ENCODE results near the gene PPP2CA. TPM values are rescaled to one million over a fixed set of nuclear protein-coding genes. Genes with fewer than 3 reads are reported as not detected.
A peak's percentile ranks its signal among the peaks of the same experiment; 100 is the strongest.

The PPP2CA gene
- total RNA-seq, 1 experiment from 2014 or later, result 178 TPM

DNA sequence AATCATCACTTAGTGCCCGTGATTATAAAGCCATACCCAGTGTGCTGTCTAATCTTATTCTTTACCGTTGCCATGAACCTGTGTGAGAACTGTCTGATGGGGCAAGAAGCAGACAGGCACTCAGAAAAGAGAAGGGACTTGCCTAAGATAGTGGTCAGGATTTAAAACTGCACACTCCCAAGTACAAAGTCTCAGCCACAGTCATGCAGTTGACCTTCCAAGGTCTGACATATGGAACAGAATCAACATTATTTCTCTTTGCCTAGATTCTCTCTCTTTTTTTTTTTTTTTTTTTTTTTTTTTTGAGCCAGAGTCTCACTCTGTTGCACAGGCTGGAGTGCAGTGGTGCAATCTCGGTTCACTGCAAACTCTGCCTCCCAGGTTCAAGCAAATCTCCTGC is 1.9 kb upstream of the PPP2CA start:
- ChIA-PET POLR2A (interaction anchor here (0.9 to 1.0 kb wide), 2 partner anchors 17 to 62 kb away, joined by 3 read pairs; no protein-coding TSS in a partner anchor), CTCF (interaction anchor here (0.7 to 3.3 kb wide), 2 partner anchors 62 to 359 kb away, joined by 3 to 27 read pairs; no protein-coding TSS in a partner anchor)
- Mint-ChIP-seq H3K27me3 (ENCODE audit: low read depth) (no peaks in the 10 kb centered on the region), H3K4me3 (peak overlapping the region; percentile 87), H3K27ac (peak overlapping the region; percentile 98), H3K9me3 (no peaks in the 10 kb centered on the region), H3K4me1 (peaks cover 28% of the 10 kb centered on the region), H3K36me3 (peaks cover 16% of the 10 kb centered on the region)
- ATAC-seq (no peak), DNase-seq (ENCODE audit: low spot score) (no peak)
- TF ChIP-seq, protein P1, sequence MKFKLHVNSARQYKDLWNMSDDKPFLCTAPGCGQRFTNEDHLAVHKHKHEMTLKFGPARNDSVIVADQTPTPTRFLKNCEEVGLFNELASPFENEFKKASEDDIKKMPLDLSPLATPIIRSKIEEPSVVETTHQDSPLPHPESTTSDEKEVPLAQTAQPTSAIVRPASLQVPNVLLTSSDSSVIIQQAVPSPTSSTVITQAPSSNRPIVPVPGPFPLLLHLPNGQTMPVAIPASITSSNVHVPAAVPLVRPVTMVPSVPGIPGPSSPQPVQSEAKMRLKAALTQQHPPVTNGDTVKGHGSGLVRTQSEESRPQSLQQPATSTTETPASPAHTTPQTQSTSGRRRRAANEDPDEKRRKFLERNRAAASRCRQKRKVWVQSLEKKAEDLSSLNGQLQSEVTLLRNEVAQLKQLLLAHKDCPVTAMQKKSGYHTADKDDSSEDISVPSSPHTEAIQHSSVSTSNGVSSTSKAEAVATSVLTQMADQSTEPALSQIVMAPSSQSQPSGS (CRISPR knock-in tag; IDR thresholded peaks at IDR 0.05; ENCODE audit: borderline replicate concordance, low read depth), result no peak
- TF ChIP-seq, protein P2, sequence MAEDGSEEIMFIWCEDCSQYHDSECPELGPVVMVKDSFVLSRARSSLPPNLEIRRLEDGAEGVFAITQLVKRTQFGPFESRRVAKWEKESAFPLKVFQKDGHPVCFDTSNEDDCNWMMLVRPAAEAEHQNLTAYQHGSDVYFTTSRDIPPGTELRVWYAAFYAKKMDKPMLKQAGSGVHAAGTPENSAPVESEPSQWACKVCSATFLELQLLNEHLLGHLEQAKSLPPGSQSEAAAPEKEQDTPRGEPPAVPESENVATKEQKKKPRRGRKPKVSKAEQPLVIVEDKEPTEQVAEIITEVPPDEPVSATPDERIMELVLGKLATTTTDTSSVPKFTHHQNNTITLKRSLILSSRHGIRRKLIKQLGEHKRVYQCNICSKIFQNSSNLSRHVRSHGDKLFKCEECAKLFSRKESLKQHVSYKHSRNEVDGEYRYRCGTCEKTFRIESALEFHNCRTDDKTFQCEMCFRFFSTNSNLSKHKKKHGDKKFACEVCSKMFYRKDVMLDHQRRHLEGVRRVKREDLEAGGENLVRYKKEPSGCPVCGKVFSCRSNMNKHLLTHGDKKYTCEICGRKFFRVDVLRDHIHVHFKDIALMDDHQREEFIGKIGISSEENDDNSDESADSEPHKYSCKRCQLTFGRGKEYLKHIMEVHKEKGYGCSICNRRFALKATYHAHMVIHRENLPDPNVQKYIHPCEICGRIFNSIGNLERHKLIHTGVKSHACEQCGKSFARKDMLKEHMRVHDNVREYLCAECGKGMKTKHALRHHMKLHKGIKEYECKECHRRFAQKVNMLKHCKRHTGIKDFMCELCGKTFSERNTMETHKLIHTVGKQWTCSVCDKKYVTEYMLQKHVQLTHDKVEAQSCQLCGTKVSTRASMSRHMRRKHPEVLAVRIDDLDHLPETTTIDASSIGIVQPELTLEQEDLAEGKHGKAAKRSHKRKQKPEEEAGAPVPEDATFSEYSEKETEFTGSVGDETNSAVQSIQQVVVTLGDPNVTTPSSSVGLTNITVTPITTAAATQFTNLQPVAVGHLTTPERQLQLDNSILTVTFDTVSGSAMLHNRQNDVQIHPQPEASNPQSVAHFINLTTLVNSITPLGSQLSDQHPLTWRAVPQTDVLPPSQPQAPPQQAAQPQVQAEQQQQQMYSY (CRISPR knock-in tag; IDR thresholded peaks at IDR 0.05), result no peak
- TF ChIP-seq RELA (CRISPR knock-in tag; IDR thresholded peaks at IDR 0.05; ENCODE audit: borderline replicate concordance), result no peak
- TF ChIP-seq TP53 (CRISPR knock-in tag; IDR thresholded peaks at IDR 0.05), result no peak
- TF ChIP-seq HMGA2 (CRISPR knock-in tag; IDR thresholded peaks at IDR 0.05), result no peak
- TF ChIP-seq ZNF396 (CRISPR knock-in tag; IDR thresholded peaks at IDR 0.05; ENCODE audit: borderline replicate concordance), result no peak
- TF ChIP-seq, protein P3, sequence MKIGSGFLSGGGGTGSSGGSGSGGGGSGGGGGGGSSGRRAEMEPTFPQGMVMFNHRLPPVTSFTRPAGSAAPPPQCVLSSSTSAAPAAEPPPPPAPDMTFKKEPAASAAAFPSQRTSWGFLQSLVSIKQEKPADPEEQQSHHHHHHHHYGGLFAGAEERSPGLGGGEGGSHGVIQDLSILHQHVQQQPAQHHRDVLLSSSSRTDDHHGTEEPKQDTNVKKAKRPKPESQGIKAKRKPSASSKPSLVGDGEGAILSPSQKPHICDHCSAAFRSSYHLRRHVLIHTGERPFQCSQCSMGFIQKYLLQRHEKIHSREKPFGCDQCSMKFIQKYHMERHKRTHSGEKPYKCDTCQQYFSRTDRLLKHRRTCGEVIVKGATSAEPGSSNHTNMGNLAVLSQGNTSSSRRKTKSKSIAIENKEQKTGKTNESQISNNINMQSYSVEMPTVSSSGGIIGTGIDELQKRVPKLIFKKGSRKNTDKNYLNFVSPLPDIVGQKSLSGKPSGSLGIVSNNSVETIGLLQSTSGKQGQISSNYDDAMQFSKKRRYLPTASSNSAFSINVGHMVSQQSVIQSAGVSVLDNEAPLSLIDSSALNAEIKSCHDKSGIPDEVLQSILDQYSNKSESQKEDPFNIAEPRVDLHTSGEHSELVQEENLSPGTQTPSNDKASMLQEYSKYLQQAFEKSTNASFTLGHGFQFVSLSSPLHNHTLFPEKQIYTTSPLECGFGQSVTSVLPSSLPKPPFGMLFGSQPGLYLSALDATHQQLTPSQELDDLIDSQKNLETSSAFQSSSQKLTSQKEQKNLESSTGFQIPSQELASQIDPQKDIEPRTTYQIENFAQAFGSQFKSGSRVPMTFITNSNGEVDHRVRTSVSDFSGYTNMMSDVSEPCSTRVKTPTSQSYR (CRISPR knock-in tag; IDR thresholded peaks at IDR 0.05), result no peak

DNA sequence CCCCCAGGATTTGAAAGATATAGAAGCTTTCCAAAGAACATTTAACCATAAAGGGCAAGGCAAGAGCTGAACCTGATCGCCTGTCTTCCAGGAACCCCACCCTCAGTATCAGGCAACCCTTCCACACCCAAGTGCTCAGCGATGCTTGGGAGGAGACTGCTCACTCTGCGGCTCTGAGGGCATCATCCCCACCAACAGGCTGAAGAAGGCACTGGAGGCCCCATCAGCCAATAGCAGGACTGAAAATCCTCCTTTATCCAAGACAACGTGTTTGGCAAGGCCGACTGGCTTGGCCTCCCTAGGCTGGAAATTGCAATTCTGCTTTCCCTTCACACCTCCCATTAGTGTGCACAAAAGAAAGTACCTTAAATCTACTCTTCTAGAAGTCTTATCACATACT is 1.4 kb upstream of the PPP2CA start:
- H3K9me3 Mint-ChIP-seq, result no peaks in the 10 kb centered on the region
- peak overlapping the region; percentile 98 for H3K27ac Mint-ChIP-seq
- ChIA-PET POLR2A (interaction anchor here (0.9 to 2.7 kb wide), 8 partner anchors 11 to 145 kb away, joined by 3 to 26 read pairs (median 6); partner anchors contain the start of genes SKP1 and UBE2B), CTCF (interaction anchor here (0.7 to 3.3 kb wide), 4 partner anchors 18 to 360 kb away, joined by 3 to 27 read pairs (median 4); no protein-coding TSS in a partner anchor)
- ATAC-seq (peak; percentile 58), DNase-seq (ENCODE audit: low spot score) (peak; percentile 53)
- peaks cover 16% of the 10 kb centered on the region for H3K36me3 Mint-ChIP-seq
- H3K4me1 Mint-ChIP-seq, result peaks cover 33% of the 10 kb centered on the region
- no peaks in the 10 kb centered on the region for H3K27me3 Mint-ChIP-seq (ENCODE audit: low read depth)
- peak overlapping the region; percentile 87 for H3K4me3 Mint-ChIP-seq
- TF ChIP-seq SMAD4 (CRISPR knock-in tag; IDR thresholded peaks at IDR 0.05) (no peak), ZNF671 (CRISPR knock-in tag; IDR thresholded peaks at IDR 0.05) (no peak)
- TF ChIP-seq, protein P2 (CRISPR knock-in tag; IDR thresholded peaks at IDR 0.05), result no peak
- TF ChIP-seq, protein P3 (CRISPR knock-in tag; IDR thresholded peaks at IDR 0.05), result no peak
- TF ChIP-seq, protein P4, sequence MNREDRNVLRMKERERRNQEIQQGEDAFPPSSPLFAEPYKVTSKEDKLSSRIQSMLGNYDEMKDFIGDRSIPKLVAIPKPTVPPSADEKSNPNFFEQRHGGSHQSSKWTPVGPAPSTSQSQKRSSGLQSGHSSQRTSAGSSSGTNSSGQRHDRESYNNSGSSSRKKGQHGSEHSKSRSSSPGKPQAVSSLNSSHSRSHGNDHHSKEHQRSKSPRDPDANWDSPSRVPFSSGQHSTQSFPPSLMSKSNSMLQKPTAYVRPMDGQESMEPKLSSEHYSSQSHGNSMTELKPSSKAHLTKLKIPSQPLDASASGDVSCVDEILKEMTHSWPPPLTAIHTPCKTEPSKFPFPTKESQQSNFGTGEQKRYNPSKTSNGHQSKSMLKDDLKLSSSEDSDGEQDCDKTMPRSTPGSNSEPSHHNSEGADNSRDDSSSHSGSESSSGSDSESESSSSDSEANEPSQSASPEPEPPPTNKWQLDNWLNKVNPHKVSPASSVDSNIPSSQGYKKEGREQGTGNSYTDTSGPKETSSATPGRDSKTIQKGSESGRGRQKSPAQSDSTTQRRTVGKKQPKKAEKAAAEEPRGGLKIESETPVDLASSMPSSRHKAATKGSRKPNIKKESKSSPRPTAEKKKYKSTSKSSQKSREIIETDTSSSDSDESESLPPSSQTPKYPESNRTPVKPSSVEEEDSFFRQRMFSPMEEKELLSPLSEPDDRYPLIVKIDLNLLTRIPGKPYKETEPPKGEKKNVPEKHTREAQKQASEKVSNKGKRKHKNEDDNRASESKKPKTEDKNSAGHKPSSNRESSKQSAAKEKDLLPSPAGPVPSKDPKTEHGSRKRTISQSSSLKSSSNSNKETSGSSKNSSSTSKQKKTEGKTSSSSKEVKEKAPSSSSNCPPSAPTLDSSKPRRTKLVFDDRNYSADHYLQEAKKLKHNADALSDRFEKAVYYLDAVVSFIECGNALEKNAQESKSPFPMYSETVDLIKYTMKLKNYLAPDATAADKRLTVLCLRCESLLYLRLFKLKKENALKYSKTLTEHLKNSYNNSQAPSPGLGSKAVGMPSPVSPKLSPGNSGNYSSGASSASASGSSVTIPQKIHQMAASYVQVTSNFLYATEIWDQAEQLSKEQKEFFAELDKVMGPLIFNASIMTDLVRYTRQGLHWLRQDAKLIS (CRISPR knock-in tag; IDR thresholded peaks at IDR 0.05; ENCODE audit: borderline replicate concordance), result no peak
- TF ChIP-seq, protein P5, sequence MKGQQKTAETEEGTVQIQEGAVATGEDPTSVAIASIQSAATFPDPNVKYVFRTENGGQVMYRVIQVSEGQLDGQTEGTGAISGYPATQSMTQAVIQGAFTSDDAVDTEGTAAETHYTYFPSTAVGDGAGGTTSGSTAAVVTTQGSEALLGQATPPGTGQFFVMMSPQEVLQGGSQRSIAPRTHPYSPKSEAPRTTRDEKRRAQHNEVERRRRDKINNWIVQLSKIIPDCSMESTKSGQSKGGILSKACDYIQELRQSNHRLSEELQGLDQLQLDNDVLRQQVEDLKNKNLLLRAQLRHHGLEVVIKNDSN (CRISPR knock-in tag; IDR thresholded peaks at IDR 0.05), result no peak
- TF ChIP-seq, protein P6, sequence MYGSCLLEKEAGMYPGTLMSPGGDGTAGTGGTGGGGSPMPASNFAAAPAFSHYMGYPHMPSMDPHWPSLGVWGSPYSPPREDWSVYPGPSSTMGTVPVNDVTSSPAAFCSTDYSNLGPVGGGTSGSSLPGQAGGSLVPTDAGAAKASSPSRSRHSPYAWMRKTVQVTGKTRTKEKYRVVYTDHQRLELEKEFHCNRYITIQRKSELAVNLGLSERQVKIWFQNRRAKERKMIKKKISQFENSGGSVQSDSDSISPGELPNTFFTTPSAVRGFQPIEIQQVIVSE (CRISPR knock-in tag; IDR thresholded peaks at IDR 0.05; ENCODE audit: borderline replicate concordance), result no peak

Data from WTC11 (cell line).